H9 (cell line): ENCODE results near the gene MKX. TPM values are rescaled to one million over a fixed set of nuclear protein-coding genes. Genes with fewer than 3 reads are reported as not detected.

Experiments
- DNase-seq: peaks from one replicate; pipeline ENCODE4 v3.0.0-alpha.2; 2017
- H2AFZ ChIP-seq: one replicate; pipeline ENCODE4 v1.6.1; 2013; ENCODE audit warnings: mild to moderate bottlenecking, low read length, control low read depth, moderate library complexity
- H2AK5ac ChIP-seq: 2 replicates; pipeline ENCODE4 v1.6.1; 2013; ENCODE audit warnings: low read length, control low read depth, mixed read lengths; ENCODE audit not compliant: insufficient read length
- H2BK120ac ChIP-seq: one replicate; pipeline ENCODE4 v1.6.1; 2013; ENCODE audit warnings: low read depth, mild to moderate bottlenecking, low read length, control low read depth, inconsistent platforms; ENCODE audit not compliant: poor library complexity, severe bottlenecking
- H2BK12ac ChIP-seq: 2 replicates; pipeline ENCODE4 v1.6.1; 2013; ENCODE audit warnings: low read length, control low read depth, mixed read lengths, low read depth; ENCODE audit not compliant: insufficient read length
- H2BK15ac ChIP-seq: 2 replicates; pipeline ENCODE4 v1.6.1; 2013; ENCODE audit warnings: low read depth, low read length, control low read depth
- H2BK20ac ChIP-seq: one replicate; pipeline ENCODE4 v1.6.1; 2013; ENCODE audit warnings: low read depth, mild to moderate bottlenecking, low read length, control low read depth, inconsistent platforms; ENCODE audit not compliant: poor library complexity, severe bottlenecking
- H2BK5ac ChIP-seq: 2 replicates; pipeline ENCODE4 v1.6.1; 2013; ENCODE audit warnings: low read length, control low read depth, mixed read lengths; ENCODE audit not compliant: insufficient read length
- H3K14ac ChIP-seq: 2 replicates; pipeline ENCODE4 v1.6.1; 2013; ENCODE audit warnings: low read length, control low read depth; ENCODE audit not compliant: insufficient read depth
- H3K18ac ChIP-seq: 2 replicates; pipeline ENCODE4 v1.6.1; 2013; ENCODE audit warnings: low read depth, mild to moderate bottlenecking, mixed read lengths, low read length, control low read depth; ENCODE audit not compliant: insufficient read length
- H3K23ac ChIP-seq: 2 replicates; pipeline ENCODE4 v1.6.1; 2013; ENCODE audit warnings: low read length, control low read depth, mixed read lengths, low read depth; ENCODE audit not compliant: insufficient read length
- H3K23me2 ChIP-seq: 2 replicates; pipeline ENCODE4 v1.6.1; 2013; ENCODE audit warnings: low read depth, mild to moderate bottlenecking, mixed read lengths, low read length, control low read depth; ENCODE audit not compliant: insufficient read length, poor library complexity, severe bottlenecking
- H3K27ac ChIP-seq: 2 replicates; pipeline ENCODE4 v1.5.1; 2013; ENCODE audit warnings: low read length, control low read depth, mixed read lengths, low read depth; ENCODE audit not compliant: insufficient read length
- H3K27me3 ChIP-seq: 2 replicates; pipeline ENCODE4 v1.6.1; 2013; ENCODE audit warnings: low read length, control low read depth, inconsistent platforms; ENCODE audit not compliant: insufficient read depth
- H3K4ac ChIP-seq: 2 replicates; pipeline ENCODE4 v1.6.1; 2013; ENCODE audit warnings: low read depth, mild to moderate bottlenecking, control low read depth, inconsistent platforms, low read length, moderate library complexity
- H3K4me1 ChIP-seq: 2 replicates; pipeline ENCODE4 v1.6.1; 2013; ENCODE audit warnings: low read length, control low read depth, inconsistent platforms; ENCODE audit not compliant: insufficient read depth
- H3K4me2 ChIP-seq: 2 replicates; pipeline ENCODE4 v1.6.1; 2013; ENCODE audit warnings: low read length, control low read depth, mixed read lengths; ENCODE audit not compliant: insufficient read length, insufficient read depth
- H3K56ac ChIP-seq: 2 replicates; pipeline ENCODE4 v1.6.1; 2013; ENCODE audit warnings: low read depth, mild to moderate bottlenecking, mixed read lengths, low read length, control low read depth; ENCODE audit not compliant: insufficient read length
- H3K79me1 ChIP-seq: 2 replicates; pipeline ENCODE4 v1.6.1; 2013; ENCODE audit warnings: low read depth, mild to moderate bottlenecking, moderate library complexity, low read length, control low read depth, inconsistent platforms; ENCODE audit not compliant: insufficient read depth, poor library complexity, severe bottlenecking
- H3K79me2 ChIP-seq: 2 replicates; pipeline ENCODE4 v1.6.1; 2013; ENCODE audit warnings: low read length, control low read depth, inconsistent platforms; ENCODE audit not compliant: insufficient read depth
- H3K9ac ChIP-seq: 2 replicates; pipeline ENCODE4 v1.6.1; 2013; ENCODE audit warnings: low read length, control low read depth, mixed read lengths; ENCODE audit not compliant: insufficient read length; ENCODE audit errors: extremely low read depth
- H3K9me3 ChIP-seq: one replicate; pipeline ENCODE4 v1.6.1; 2013; ENCODE audit warnings: low read depth, low read length, inconsistent platforms; ENCODE audit not compliant: control insufficient read depth
- H3T11ph ChIP-seq: one replicate; pipeline ENCODE4 v1.6.1; 2013; ENCODE audit warnings: mild to moderate bottlenecking, low read length, control low read depth, inconsistent platforms
- H4K20me1 ChIP-seq: one replicate; pipeline ENCODE4 v1.6.1; 2013; ENCODE audit not compliant: control insufficient read depth, insufficient read length, insufficient read depth
- H4K5ac ChIP-seq: 2 replicates; pipeline ENCODE4 v1.6.1; 2013; ENCODE audit warnings: low read depth, mild to moderate bottlenecking, mixed read lengths, low read length, control low read depth; ENCODE audit not compliant: insufficient read length
- H4K8ac ChIP-seq: replicated peaks from 2 replicates; pipeline ENCODE4 v1.6.1; 2013; ENCODE audit warnings: low read length, control low read depth, mixed read lengths, low read depth; ENCODE audit not compliant: insufficient read length
- H4K91ac ChIP-seq: 2 replicates; pipeline ENCODE4 v1.6.1; 2013; ENCODE audit warnings: low read depth, mild to moderate bottlenecking, moderate library complexity, mixed read lengths, low read length, control low read depth; ENCODE audit not compliant: insufficient read length
- H3K27ac Mint-ChIP-seq, 3 experiments: 2 replicates in 2 of 3; 3 replicates in 1 of 3; pipeline ENCODE4 v1.8.0; 2020 to 2021; ENCODE audit warnings: mixed read lengths in 3 of 3, mild to moderate bottlenecking in 1 of 3, moderate library complexity in 1 of 3
- H3K27me3 Mint-ChIP-seq: 2 replicates; pipeline ENCODE4 v1.8.0; 2021; ENCODE audit warnings: low read depth, mild to moderate bottlenecking, moderate library complexity, mixed read lengths
- H3K36me3 Mint-ChIP-seq, 3 experiments: 2 replicates in 2 of 3; 3 replicates in 1 of 3; pipeline ENCODE4 v1.8.0; 2020 to 2021; ENCODE audit warnings: low read depth in 3 of 3, mixed read lengths in 3 of 3; ENCODE audit not compliant: insufficient read depth in 1 of 3
- H3K4me1 Mint-ChIP-seq, 2 experiments: 2 replicates each; pipeline ENCODE4 v1.8.0; 2020; ENCODE audit warnings: mixed read lengths in 2 of 2
- H3K4me3 Mint-ChIP-seq, 2 experiments: 2 replicates in 1 of 2; 3 replicates in 1 of 2; pipeline ENCODE4 v1.8.0; 2020 to 2021; ENCODE audit warnings: mild to moderate bottlenecking in 2 of 2, mixed read lengths in 2 of 2, moderate library complexity in 1 of 2
- H3K9me3 Mint-ChIP-seq, 2 experiments: 2 replicates in 1 of 2; 3 replicates in 1 of 2; pipeline ENCODE4 v1.8.0; 2020; ENCODE audit warnings: mild to moderate bottlenecking in 2 of 2, mixed read lengths in 2 of 2, moderate library complexity in 1 of 2
- CTCF ChIP-seq: fragments of 200-600 bp; sonication (generic); conservative IDR thresholded peaks from 3 replicates; pipeline ENCODE4 v1.8.0; 2021; ENCODE audit warnings: antibody characterized with exemption, mild to moderate bottlenecking
- WGBS: extraction: QIAGEN DNeasy Blood & Tissue Kit; methylation state at CpG from one replicate; pipeline ENCODE4 v1.1.7; 2013; ENCODE audit warnings: missing lambda C conversion rate, low lambda C conversion rate, mixed read lengths; ENCODE audit not compliant: insufficient read length; ENCODE audit errors: extremely low coverage; 5-methylcytosine and 5-hydroxymethylcytosine counted together
- total RNA-seq: library from RNA; stranded (reverse); gene quantifications from 2 replicates; pipeline ENCODE4 v1.2.1, GENCODE V29; 2021

MKX gene
- total RNA-seq, 1 experiment from 2014 or later, result 0.46 TPM

DNA sequence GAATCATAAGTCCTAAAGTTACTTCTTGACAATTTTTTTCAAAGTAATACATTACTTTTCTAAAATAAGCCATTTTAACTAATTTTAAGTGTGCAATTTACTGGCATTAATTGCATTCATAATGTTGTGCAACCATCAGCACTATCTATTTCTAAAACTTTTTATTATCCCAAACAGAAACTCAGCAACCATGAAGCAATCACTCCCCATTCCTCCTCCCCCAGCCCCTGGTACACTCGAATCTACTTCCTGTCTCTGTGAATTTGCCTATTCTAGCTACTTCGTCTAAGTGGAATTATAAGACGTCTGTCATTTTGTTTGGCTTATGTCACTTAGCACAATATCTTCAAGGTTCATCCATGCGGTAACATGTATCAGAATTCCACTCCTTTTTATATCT lies 84.9 kb downstream of the MKX start:
- H3K27ac ChIP-seq, result no peak overlapping the region
- no peak overlapping the region for H3K56ac ChIP-seq
- Mint-ChIP-seq H3K27ac (no peak overlapping the region), H3K36me3 (no peaks in the 10 kb centered on the region; a peak in 1 of 7 replicates), H3K9me3 (no peaks in the 10 kb centered on the region; a peak in 1 of 5 replicates), H3K4me1 (peaks cover 7 to 15% of the 10 kb centered on the region in 2 experiments), H3K4me3 (no peak overlapping the region), H3K27me3 (no peaks in the 10 kb centered on the region)
- no peaks in the 10 kb centered on the region for H3K79me2 ChIP-seq
- TF ChIP-seq CTCF, result no peak
- no peak overlapping the region for H3T11ph ChIP-seq
- no peak overlapping the region for H3K14ac ChIP-seq
- no peaks in the 10 kb centered on the region for H3K9me3 ChIP-seq
- H3K23ac ChIP-seq, result no peak overlapping the region
- no peak overlapping the region for H2AK5ac ChIP-seq
- no peak overlapping the region for H4K8ac ChIP-seq
- H2BK20ac ChIP-seq, result no peak overlapping the region
- H3K4me2 ChIP-seq, result no peak overlapping the region
- no peak overlapping the region for H2AFZ ChIP-seq
- no peak overlapping the region for H2BK120ac ChIP-seq
- no peaks in the 10 kb centered on the region for H3K4me1 ChIP-seq
- no peak overlapping the region for H3K18ac ChIP-seq
- no CpG with 5 or more reads among the region's 4 CpGs for WGBS
- no peak overlapping the region for H2BK15ac ChIP-seq
- no peak overlapping the region for H2BK12ac ChIP-seq
- no peak overlapping the region for H4K91ac ChIP-seq
- no peak for DNase-seq
- H2BK5ac ChIP-seq, result no peak overlapping the region
- no peak overlapping the region for H3K4ac ChIP-seq
- no peaks in the 10 kb centered on the region for H3K27me3 ChIP-seq
- H3K23me2 ChIP-seq, result no peaks in the 10 kb centered on the region
- H4K20me1 ChIP-seq, result no peaks in the 10 kb centered on the region
- H4K5ac ChIP-seq, result no peak overlapping the region
- no peaks in the 10 kb centered on the region for H3K79me1 ChIP-seq
- H3K9ac ChIP-seq, result no peak overlapping the region
